RPMI8226 (cell line): Measurements from ENCODE around the gene CREBZF.
A peak's percentile ranks its signal among the peaks of the same experiment; 100 is the strongest.
"Not testable (repeated sequence)": the region's sequence is repeated elsewhere in the genome, so short reads cannot be mapped to it uniquely, and the experiment has no call there.

Experiments
- DNase-seq: peaks from one replicate; pipeline ENCODE4 v3.0.0-alpha.2; 2015

The CREBZF gene

GRCh38 chr11:85670949-85671663 is 6.2 kb upstream of the CREBZF start:
- DNase-seq: not testable (repeated sequence)

GRCh38 chr11:85668157-85668556 is 3.2 kb upstream of the CREBZF start:
- no peak for DNase-seq

- no peak for DNase-seq
Measured at GRCh38 chr11:85666687-85667086, 1.8 kb upstream of the CREBZF start.

- DNase-seq: no peak
Measured at GRCh38 chr11:85665733-85666132, 804 bp upstream of the CREBZF start.

- peak; percentile 85 for DNase-seq
Measured at GRCh38 chr11:85663753-85664614, 945 bp downstream of the CREBZF start.

GRCh38 chr11:85663080-85663752 is 1.7 kb downstream of the CREBZF start:
- DNase-seq: peak; percentile 14

- no peak for DNase-seq
Measured at GRCh38 chr11:85661972-85662664, 2.8 kb downstream of the CREBZF start.

GRCh38 chr11:85658180-85658579 is 6.7 kb downstream of the CREBZF start:
- DNase-seq: no peak

GRCh38 chr11:85656777-85657176 is 8.2 kb downstream of the CREBZF start:
- no peak for DNase-seq

GRCh38 chr11:85654343-85654742 is 10.6 kb downstream of the CREBZF start:
- DNase-seq: not testable (repeated sequence)

- no peak for DNase-seq
Measured at GRCh38 chr11:85652786-85653447, 12.0 kb downstream of the CREBZF start.

- DNase-seq: no peak
Measured at GRCh38 chr11:85651118-85651517, 13.8 kb downstream of the CREBZF start.

GRCh38 chr11:85647604-85648299 is 17.2 kb downstream of the CREBZF start, which contains the start of gene TMEM126A:
Gene TMEM126A, plus strand, starts transcription at chr11:85647967. Its CDS starts 2,289 bp downstream, at chr11:85650256.
- peak; percentile 91 for DNase-seq

- no peak for DNase-seq
Measured at GRCh38 chr11:85647078-85647477, 17.9 kb downstream of the CREBZF start.

- DNase-seq: peak; percentile 15
Measured at GRCh38 chr11:85643191-85643614, 21.7 kb downstream of the CREBZF start.

- DNase-seq: no peak
Measured at GRCh38 chr11:85634747-85635146, 30.2 kb downstream of the CREBZF start.

- DNase-seq: no peak
Measured at GRCh38 chr11:85628771-85629341, 36.1 kb downstream of the CREBZF start.

GRCh38 chr11:85627998-85628770 is 36.7 kb downstream of the CREBZF start, which contains the start of gene TMEM126B:
Gene TMEM126B, plus strand, starts transcription at chr11:85628593. Its CDS starts 15 bp downstream, at chr11:85628608.
- peak; percentile 98 for DNase-seq

- DNase-seq: peak; percentile 35
Measured at GRCh38 chr11:85627332-85627997, 37.5 kb downstream of the CREBZF start, which contains the start of gene DLG2. Gene DLG2, minus strand, starts transcription at chr11:85627344.
